Measurements from ENCODE around the gene CDAN1. TPM values are rescaled to one million over a fixed set of nuclear protein-coding genes. Genes with fewer than 3 reads are reported as not detected.
A peak's percentile ranks its signal among the peaks of the same experiment; 100 is the strongest.

CDAN1 gene
- total and polyA plus RNA-seq, 2 of the 4 experiments (the other 2 are of a cell fraction) = 4.7 to 5.6 TPM

- no peak overlapping the region for H4K91ac ChIP-seq (ENCODE audit: insufficient read depth, low read depth, low read length)
- peak overlapping the region; percentile 80; the same call in 1 of the 2 replicates for H3K4ac ChIP-seq (ENCODE audit: low read depth, low read length)
- H3K79me1 ChIP-seq (ENCODE audit: low read depth in 1 of 2, low read length in 2 of 2) = peaks cover 20 to 24% of the 10 kb centered on the region in 2 experiments
- dilution Hi-C loops (cut with HindIII; ENCODE audit: low sequenced_read_pairs, unreplicated experiment) (no loop called here), intact Hi-C loops (cut with micrococcal nuclease) (loop anchor here (1.0 kb wide), 1 partner anchor 190 kb away; no protein-coding TSS in a partner anchor), in situ Hi-C loops (cut with MboI; ENCODE audit: low sequenced_read_pairs) (no loop called here)
- no peak overlapping the region for H4K5ac ChIP-seq (ENCODE audit: low read depth, low read length)
- H3K9me3 ChIP-seq (ENCODE audit: control insufficient read depth, insufficient read depth, low read length) = no peaks in the 10 kb centered on the region
- 0% methylated on average over 15 of the region's 55 CpGs; no CpG with 5 or more reads in 1 of the 2 experiments for WGBS, 2 experiments (ENCODE audit: extremely low coverage in 2 of 2, insufficient read length in 1 of 2)
- H2AFZ ChIP-seq (replicated peaks; ENCODE audit: low read length, poor library complexity) = peak overlapping the region; percentile 100
- CTCF ChIA-PET = interaction anchor here (1.4 kb wide), 1 partner anchor 190 kb away, joined by 5 read pairs; no protein-coding TSS in a partner anchor
- peak overlapping the region; percentile 96; the same call in 1 of the 2 replicates for H3K23ac ChIP-seq (ENCODE audit: low read depth, low read length)
- peak overlapping the region; percentile 90 for H3K4me3 ChIP-seq (ENCODE audit: insufficient read depth, low read depth, low read length)
- peaks cover 8% of the 10 kb centered on the region for H3K4me1 ChIP-seq (ENCODE audit: control insufficient read depth, insufficient read depth, low read length)
- H2BK5ac ChIP-seq (ENCODE audit: low read depth, low read length, poor library complexity, severe bottlenecking) = peak overlapping the region; percentile 79
- no peak overlapping the region for H2BK20ac ChIP-seq (ENCODE audit: low read depth, low read length)
- peak overlapping the region; percentile 68 to 90; a peak in 2 of 4 replicates for H4K8ac ChIP-seq (ENCODE audit: low read depth in 2 of 2, low read length in 2 of 2)
- no peaks in the 10 kb centered on the region for H3K27me3 ChIP-seq (ENCODE audit: control insufficient read depth, insufficient read depth, low read length)
- no TSS peak for BruUV-seq (replicated peaks)
- peaks cover 11% of the 10 kb centered on the region; the same call in 1 of the 2 replicates for H3K9me1 ChIP-seq (ENCODE audit: insufficient read depth, low read length)
- peaks cover 36% of the 10 kb centered on the region for H3K36me3 ChIP-seq (ENCODE audit: control insufficient read depth, insufficient read depth, low read length)
- H3K14ac ChIP-seq (replicated peaks; ENCODE audit: low read depth, low read length) = peak overlapping the region; percentile 2; the same call in 1 of the 2 replicates
- H2AK5ac ChIP-seq (ENCODE audit: low read depth, low read length) = peak overlapping the region; percentile 43; the same call in 1 of the 2 replicates
- no peak overlapping the region for H2BK15ac ChIP-seq (ENCODE audit: low read depth, low read length)
- peak; percentile 54 for ATAC-seq (ENCODE audit: low read depth)
- peak overlapping the region; percentile 80 for H3K27ac ChIP-seq (ENCODE audit: insufficient read depth, low read length)
- H3K56ac ChIP-seq (ENCODE audit: extremely low read depth, insufficient read depth, low read length) = no peak overlapping the region
- TF ChIP-seq MAZ (IDR thresholded peaks at IDR 0.05; ENCODE audit: borderline replicate concordance, low read depth, low read length) (0 out of 2 replicates have a peak, but pooled peaks have one; percentile 26), ELK1 (IDR thresholded peaks at IDR 0.05; ENCODE audit: borderline replicate concordance, low read depth, low read length) (no peak), RAD21 (IDR thresholded peaks at IDR 0.05; ENCODE audit: low read length) (no peak), MAFK (IDR thresholded peaks at IDR 0.05; ENCODE audit: low read depth, low read length) (no peak), SMC3 (IDR thresholded peaks at IDR 0.05; ENCODE audit: low read depth, low read length) (no peak), BHLHE40 (IDR thresholded peaks at IDR 0.05; ENCODE audit: low read depth, low read length) (no peak)
- TF ChIP-seq, protein P1, sequence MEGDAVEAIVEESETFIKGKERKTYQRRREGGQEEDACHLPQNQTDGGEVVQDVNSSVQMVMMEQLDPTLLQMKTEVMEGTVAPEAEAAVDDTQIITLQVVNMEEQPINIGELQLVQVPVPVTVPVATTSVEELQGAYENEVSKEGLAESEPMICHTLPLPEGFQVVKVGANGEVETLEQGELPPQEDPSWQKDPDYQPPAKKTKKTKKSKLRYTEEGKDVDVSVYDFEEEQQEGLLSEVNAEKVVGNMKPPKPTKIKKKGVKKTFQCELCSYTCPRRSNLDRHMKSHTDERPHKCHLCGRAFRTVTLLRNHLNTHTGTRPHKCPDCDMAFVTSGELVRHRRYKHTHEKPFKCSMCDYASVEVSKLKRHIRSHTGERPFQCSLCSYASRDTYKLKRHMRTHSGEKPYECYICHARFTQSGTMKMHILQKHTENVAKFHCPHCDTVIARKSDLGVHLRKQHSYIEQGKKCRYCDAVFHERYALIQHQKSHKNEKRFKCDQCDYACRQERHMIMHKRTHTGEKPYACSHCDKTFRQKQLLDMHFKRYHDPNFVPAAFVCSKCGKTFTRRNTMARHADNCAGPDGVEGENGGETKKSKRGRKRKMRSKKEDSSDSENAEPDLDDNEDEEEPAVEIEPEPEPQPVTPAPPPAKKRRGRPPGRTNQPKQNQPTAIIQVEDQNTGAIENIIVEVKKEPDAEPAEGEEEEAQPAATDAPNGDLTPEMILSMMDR (conservative IDR thresholded peaks at IDR 0.05; ENCODE audit: low read depth, low read length) = no peak
- no peak overlapping the region for H2BK120ac ChIP-seq (ENCODE audit: low read depth, low read length)
- POLR2A ChIA-PET (ENCODE audit: unreplicated experiment) = interaction anchor here (0.5 kb wide), 1 partner anchor 438 kb away, joined by 5 read pairs; no protein-coding TSS in a partner anchor
- peak overlapping the region; percentile 89 for H3K9ac ChIP-seq (ENCODE audit: low read depth, low read length)
- H3K4me2 ChIP-seq (ENCODE audit: low read depth, low read length) = peak overlapping the region; percentile 73
- H2AK9ac ChIP-seq (replicated peaks; ENCODE audit: low read depth, low read length, poor library complexity) = peak overlapping the region; percentile 95
- no peak for DNase-seq
- peaks cover 11% of the 10 kb centered on the region for H4K20me1 ChIP-seq (ENCODE audit: insufficient read depth, low read length)
- H3K18ac ChIP-seq (ENCODE audit: low read depth, low read length) = no peak overlapping the region
These were observed 643 bp downstream of the CDAN1 start for GRCh38 chr15:42736178-42736792.

All from IMR-90 (cell line).